Measurements from ENCODE around the gene CAMTA1.

GRCh38 chr1:7430047-7430608 lies 644.9 kb downstream of the CAMTA1 start:
- TF ChIP-seq CTCF (conservative IDR thresholded peaks at IDR 0.05; ENCODE audit: low read length) (no peak), EZH2phosphoT487 (IDR thresholded peaks at IDR 0.05; ENCODE audit: borderline replicate concordance, low read depth, low read length) (no peak)
